OCI-LY7 (cell line): ENCODE data around the gene PIM2.

Source experiments
- CTCF ChIP-seq: fragments of 200-600 bp; sonication (generic); conservative IDR thresholded peaks from 2 replicates; pipeline ENCODE4 v1.5.1; 2014; ENCODE audit warnings: mild to moderate bottlenecking, antibody characterized with exemption, low read length, moderate library complexity, mixed read lengths
- EZH2phosphoT487 ChIP-seq: fragments of 200-600 bp; sonication (generic); IDR thresholded peaks from 2 replicates; pipeline ENCODE4 v1.6.1; 2018; ENCODE audit warnings: low read depth, borderline replicate concordance, mild to moderate bottlenecking, mixed run types, antibody characterized with exemption, low read length, moderate library complexity, mixed read lengths

GRCh38 chrX:48956728-48957414, 38.0 kb upstream of the PIM2 start:
- TF ChIP-seq CTCF (no peak), EZH2phosphoT487 (no peak)
